Smooth muscle cell of trachea (primary cell): ENCODE measurements around the gene NECTIN3. TPM values are rescaled to one million over a fixed set of nuclear protein-coding genes. Genes with fewer than 3 reads are reported as not detected.

Experiments used
- total RNA-seq: library from RNA; depleted of rRNA; stranded (reverse); fragments of >200 nt; gene quantifications from 2 replicates; pipeline ENCODE4 v1.2.1, GENCODE V29; 2014

NECTIN3 gene
- total RNA-seq: 73.0 and 75.8 TPM in 2 replicates

GRCh38 chr3:111071257-111072030, at the start of gene NECTIN3:
Gene NECTIN3 (plus strand): TSS chr3:111071816. CDS start chr3:111072018, 202 bp downstream.

